Renal pelvis (tissue), 4 donors: ENCODE results near the gene VPS11. TPM values are rescaled to one million over a fixed set of nuclear protein-coding genes. Genes with fewer than 3 reads are reported as not detected.
"Not testable (repeated sequence)": the region's sequence is repeated elsewhere in the genome, so short reads cannot be mapped to it uniquely, and the experiment has no call there.

Experiments used
- DNase-seq: peaks from one replicate; pipeline ENCODE4 v3.0.0-alpha.2; 2013
- polyA plus RNA-seq, 3 donors: library from polyadenylated mRNA; unstranded; fragments of 120-200 nt; gene quantifications; one replicate each; pipeline ENCODE4 v1.2.1, GENCODE V29; 2013; ENCODE audit not compliant: insufficient read length in 3 of 3

The VPS11 gene
- polyA plus RNA-seq, 3 donors: 55.0 to 66.1 (median 57.7) TPM

- DNase-seq: no peak
These were observed 33.6 kb downstream of the VPS11 start for GRCh38 chr11:119100994-119101758.

GRCh38 chr11:119101759-119102423 is 34.3 kb downstream of the VPS11 start, which contains the start of gene DPAGT1:
TSS of gene DPAGT1 (minus strand) at chr11:119101853. CDS start at chr11:119101655, 198 bp downstream.
- peak; percentile 97 for DNase-seq

GRCh38 chr11:119103161-119103664 is 35.6 kb downstream of the VPS11 start:
- DNase-seq: not testable (repeated sequence)

GRCh38 chr11:119103793-119104192 is 36.2 kb downstream of the VPS11 start:
- DNase-seq: no peak

GRCh38 chr11:119106564-119107537 is 39.2 kb downstream of the VPS11 start, which contains the start of gene C2CD2L:
TSS of gene C2CD2L (plus strand) at chr11:119107344. CDS start at chr11:119107742, 398 bp downstream.
- peak; percentile 89 for DNase-seq

GRCh38 chr11:119107538-119108145 is 40.0 kb downstream of the VPS11 start:
- no peak for DNase-seq

GRCh38 chr11:119108146-119108856 is 40.7 kb downstream of the VPS11 start:
- DNase-seq: no peak

GRCh38 chr11:119108857-119109221 is 41.2 kb downstream of the VPS11 start:
- no peak for DNase-seq

GRCh38 chr11:119109843-119110242 is 42.2 kb downstream of the VPS11 start:
- no peak for DNase-seq

GRCh38 chr11:119110439-119110838 is 42.8 kb downstream of the VPS11 start:
- no peak for DNase-seq

GRCh38 chr11:119111361-119111925 is 43.8 kb downstream of the VPS11 start:
- no peak for DNase-seq

GRCh38 chr11:119112314-119113020 is 44.8 kb downstream of the VPS11 start:
- DNase-seq: no peak

GRCh38 chr11:119113716-119114115 is 46.1 kb downstream of the VPS11 start:
- DNase-seq: no peak

GRCh38 chr11:119114351-119114750 is 46.7 kb downstream of the VPS11 start:
- no peak for DNase-seq

GRCh38 chr11:119115484-119116234 is 48.0 kb downstream of the VPS11 start:
- no peak for DNase-seq

GRCh38 chr11:119116235-119116594 is 48.6 kb downstream of the VPS11 start:
- no peak for DNase-seq

GRCh38 chr11:119116601-119117000 is 49.0 kb downstream of the VPS11 start:
- no peak for DNase-seq

GRCh38 chr11:119117004-119117706 is 49.5 kb downstream of the VPS11 start:
- DNase-seq: no peak
